ENCODE measurements around the gene PSD. TPM values are rescaled to one million over a fixed set of nuclear protein-coding genes. Genes with fewer than 3 reads are reported as not detected.

Gene PSD
- total and polyA plus RNA-seq, 9 of the 15 experiments (the other 6 are each of a cell fraction or from before 2014, with no cell fraction given) = 0.11 to 1.7 (median 0.54) TPM; not detected in 2

DNA sequence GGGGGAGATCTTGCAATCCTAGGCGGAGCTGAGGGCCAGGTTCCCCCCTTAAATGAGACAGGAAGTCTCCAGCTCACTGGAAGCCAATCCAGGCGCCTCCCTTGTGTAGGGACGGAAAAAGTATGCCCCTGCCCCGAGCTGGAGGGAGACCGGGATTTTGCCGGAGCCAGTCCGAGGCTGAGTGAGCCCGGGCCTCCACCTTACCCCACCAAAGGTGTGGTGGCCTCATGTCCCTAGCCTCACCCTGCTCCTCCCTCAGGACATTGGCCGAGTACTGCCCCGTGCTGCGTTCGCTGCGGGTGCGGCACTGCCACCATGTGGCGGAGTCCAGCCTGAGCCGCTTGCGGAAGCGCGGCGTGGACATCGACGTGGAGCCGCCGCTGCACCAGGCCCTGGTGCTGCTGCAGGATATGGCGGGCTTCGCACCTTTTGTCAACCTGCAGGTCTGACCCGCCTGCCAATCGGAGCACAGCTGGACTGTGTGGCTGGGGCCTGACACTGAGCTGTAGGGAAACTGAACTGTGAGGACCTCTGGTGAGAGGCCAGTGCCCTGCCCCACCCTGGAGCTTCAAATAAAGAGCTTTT, 4.1 kb upstream of the PSD start (continued):
- TF ChIP-seq, protein P1, sequence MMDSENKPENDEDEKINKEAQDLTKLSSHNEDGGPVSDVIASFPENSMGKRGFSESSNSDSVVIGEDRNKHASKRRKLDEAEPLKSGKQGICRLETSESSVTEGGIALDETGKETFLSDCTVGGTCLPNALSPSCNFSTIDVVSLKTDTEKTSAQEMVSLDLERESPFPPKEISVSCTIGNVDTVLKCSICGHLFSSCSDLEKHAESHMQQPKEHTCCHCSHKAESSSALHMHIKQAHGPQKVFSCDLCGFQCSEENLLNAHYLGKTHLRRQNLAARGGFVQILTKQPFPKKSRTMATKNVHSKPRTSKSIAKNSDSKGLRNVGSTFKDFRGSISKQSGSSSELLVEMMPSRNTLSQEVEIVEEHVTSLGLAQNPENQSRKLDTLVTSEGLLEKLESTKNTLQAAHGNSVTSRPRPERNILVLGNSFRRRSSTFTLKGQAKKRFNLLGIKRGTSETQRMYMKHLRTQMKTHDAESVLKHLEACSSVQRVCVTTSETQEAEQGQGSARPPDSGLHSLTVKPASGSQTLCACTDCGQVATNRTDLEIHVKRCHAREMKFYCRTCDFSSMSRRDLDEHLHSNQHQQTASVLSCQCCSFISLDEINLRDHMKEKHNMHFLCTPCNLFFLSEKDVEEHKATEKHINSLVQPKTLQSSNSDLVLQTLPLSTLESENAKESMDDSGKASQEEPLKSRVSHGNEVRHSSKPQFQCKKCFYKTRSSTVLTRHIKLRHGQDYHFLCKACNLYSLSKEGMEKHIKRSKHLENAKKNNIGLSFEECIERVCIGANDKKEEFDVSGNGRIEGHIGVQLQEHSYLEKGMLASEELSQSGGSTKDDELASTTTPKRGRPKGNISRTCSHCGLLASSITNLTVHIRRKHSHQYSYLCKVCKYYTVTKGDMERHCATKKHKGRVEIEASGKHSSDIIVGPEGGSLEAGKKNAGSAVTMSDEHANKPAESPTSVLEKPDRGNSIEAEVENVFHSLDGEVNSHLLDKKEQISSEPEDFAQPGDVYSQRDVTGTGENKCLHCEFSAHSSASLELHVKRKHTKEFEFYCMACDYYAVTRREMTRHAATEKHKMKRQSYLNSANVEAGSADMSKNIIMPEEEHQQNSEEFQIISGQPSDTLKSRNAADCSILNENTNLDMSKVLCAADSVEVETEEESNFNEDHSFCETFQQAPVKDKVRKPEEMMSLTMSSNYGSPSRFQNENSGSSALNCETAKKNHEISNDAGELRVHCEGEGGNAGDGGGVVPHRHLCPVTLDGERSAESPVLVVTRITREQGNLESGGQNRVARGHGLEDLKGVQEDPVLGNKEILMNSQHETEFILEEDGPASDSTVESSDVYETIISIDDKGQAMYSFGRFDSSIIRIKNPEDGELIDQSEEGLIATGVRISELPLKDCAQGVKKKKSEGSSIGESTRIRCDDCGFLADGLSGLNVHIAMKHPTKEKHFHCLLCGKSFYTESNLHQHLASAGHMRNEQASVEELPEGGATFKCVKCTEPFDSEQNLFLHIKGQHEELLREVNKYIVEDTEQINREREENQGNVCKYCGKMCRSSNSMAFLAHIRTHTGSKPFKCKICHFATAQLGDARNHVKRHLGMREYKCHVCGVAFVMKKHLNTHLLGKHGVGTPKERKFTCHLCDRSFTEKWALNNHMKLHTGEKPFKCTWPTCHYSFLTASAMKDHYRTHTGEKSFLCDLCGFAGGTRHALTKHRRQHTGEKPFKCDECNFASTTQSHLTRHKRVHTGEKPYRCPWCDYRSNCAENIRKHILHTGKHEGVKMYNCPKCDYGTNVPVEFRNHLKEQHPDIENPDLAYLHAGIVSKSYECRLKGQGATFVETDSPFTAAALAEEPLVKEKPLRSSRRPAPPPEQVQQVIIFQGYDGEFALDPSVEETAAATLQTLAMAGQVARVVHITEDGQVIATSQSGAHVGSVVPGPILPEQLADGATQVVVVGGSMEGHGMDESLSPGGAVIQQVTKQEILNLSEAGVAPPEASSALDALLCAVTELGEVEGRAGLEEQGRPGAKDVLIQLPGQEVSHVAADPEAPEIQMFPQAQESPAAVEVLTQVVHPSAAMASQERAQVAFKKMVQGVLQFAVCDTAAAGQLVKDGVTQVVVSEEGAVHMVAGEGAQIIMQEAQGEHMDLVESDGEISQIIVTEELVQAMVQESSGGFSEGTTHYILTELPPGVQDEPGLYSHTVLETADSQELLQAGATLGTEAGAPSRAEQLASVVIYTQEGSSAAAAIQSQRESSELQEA (IDR thresholded peaks at IDR 0.05; ENCODE audit: low read depth) = no peak
- TF ChIP-seq ZNF431 (CRISPR knock-in tag; IDR thresholded peaks at IDR 0.05) (no peak), RAD51 (IDR thresholded peaks at IDR 0.05; ENCODE audit: borderline replicate concordance, low read depth) (no peak), HIVEP1 (CRISPR knock-in tag; IDR thresholded peaks at IDR 0.05) (no peak), JUND (IDR thresholded peaks at IDR 0.05; ENCODE audit: borderline replicate concordance, low read depth, low read length) (peak; percentile 52; the same call in 1 of the 2 replicates), JUND (tag; IDR thresholded peaks at IDR 0.05; ENCODE audit: borderline replicate concordance, low read depth, low read length) (peak; percentile 8; the same call in 1 of the 3 replicates), NBN (IDR thresholded peaks at IDR 0.05; ENCODE audit: low read depth) (0 out of 2 replicates have a peak, but pooled peaks have one; percentile 38), E2F6 (IDR thresholded peaks at IDR 0.05; ENCODE audit: borderline replicate concordance in 1 of 2, extremely low read depth in 1 of 2, insufficient read depth in 1 of 2, insufficient read length in 1 of 2, low read depth in 1 of 2, low read length in 1 of 2, poor library complexity in 1 of 2, severe bottlenecking in 1 of 2) (peak; percentile 93 to 95), PHF21A (IDR thresholded peaks at IDR 0.05; ENCODE audit: borderline replicate concordance, low read depth) (no peak), DMBX1 (CRISPR knock-in tag; IDR thresholded peaks at IDR 0.05; ENCODE audit: borderline replicate concordance) (no peak), SLC30A9 (CRISPR knock-in tag; IDR thresholded peaks at IDR 0.05) (no peak), ZNF766 (CRISPR knock-in tag; conservative IDR thresholded peaks at IDR 0.05) (0 out of 2 replicates have a peak, but pooled peaks have one; percentile 25), TBL1XR1 (IDR thresholded peaks at IDR 0.05; ENCODE audit: low read length in 2 of 2) (no peak), ADNP (tag; IDR thresholded peaks at IDR 0.05) (no peak), TBP (optimal IDR thresholded peaks at IDR 0.05; ENCODE audit: low read depth, low read length) (peak; percentile 32), KDM2B (CRISPR knock-in tag; IDR thresholded peaks at IDR 0.05) (0 out of 2 replicates have a peak, but pooled peaks have one; percentile 22), RBM39 (optimal IDR thresholded peaks at IDR 0.05; ENCODE audit: low read depth, low read length) (peak; percentile 52)
- TF ChIP-seq, protein P2, sequence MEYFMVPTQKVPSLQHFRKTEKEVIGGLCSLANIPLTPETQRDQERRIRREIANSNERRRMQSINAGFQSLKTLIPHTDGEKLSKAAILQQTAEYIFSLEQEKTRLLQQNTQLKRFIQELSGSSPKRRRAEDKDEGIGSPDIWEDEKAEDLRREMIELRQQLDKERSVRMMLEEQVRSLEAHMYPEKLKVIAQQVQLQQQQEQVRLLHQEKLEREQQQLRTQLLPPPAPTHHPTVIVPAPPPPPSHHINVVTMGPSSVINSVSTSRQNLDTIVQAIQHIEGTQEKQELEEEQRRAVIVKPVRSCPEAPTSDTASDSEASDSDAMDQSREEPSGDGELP (CRISPR knock-in tag; IDR thresholded peaks at IDR 0.05; ENCODE audit: borderline replicate concordance) = peak; percentile 66; the same call in 1 of the 2 replicates
